ENCODE measurements around the gene STX16.

STX16 gene

DNA sequence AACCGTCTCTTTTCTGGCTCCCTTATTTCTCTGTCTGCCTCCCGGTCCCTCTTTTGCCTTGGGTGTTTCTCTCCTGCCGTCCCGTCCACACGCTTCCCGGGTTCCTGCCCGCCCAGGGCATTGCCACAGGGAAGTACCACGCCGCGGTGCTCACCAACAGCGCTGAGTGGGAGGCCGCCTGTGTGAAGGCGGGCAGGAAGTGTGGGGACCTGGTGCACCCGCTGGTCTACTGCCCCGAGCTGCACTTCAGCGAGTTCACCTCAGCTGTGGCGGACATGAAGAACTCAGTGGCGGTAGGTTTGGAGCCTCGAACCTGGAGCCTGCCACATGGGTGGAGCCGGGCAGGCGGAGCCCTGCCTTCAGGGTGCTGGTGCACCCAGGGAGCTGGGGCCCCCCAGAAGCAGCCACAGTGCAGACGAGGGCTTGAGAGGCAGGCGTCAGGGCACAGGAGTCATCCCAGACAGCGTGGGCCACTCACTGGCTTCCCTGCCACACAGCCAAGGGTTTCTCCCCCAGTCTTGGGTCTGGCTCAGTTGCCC, 62.8 kb downstream of the STX16 start:
- H3K36me3 ChIP-seq: no peaks in the 10 kb centered on the region
- DNase-seq: no peak
- H3K27ac ChIP-seq: no peak overlapping the region
- H3K27me3 ChIP-seq (ENCODE audit: insufficient read depth, low read depth, severe bottlenecking): no peaks in the 10 kb centered on the region
- TF ChIP-seq, protein P1, sequence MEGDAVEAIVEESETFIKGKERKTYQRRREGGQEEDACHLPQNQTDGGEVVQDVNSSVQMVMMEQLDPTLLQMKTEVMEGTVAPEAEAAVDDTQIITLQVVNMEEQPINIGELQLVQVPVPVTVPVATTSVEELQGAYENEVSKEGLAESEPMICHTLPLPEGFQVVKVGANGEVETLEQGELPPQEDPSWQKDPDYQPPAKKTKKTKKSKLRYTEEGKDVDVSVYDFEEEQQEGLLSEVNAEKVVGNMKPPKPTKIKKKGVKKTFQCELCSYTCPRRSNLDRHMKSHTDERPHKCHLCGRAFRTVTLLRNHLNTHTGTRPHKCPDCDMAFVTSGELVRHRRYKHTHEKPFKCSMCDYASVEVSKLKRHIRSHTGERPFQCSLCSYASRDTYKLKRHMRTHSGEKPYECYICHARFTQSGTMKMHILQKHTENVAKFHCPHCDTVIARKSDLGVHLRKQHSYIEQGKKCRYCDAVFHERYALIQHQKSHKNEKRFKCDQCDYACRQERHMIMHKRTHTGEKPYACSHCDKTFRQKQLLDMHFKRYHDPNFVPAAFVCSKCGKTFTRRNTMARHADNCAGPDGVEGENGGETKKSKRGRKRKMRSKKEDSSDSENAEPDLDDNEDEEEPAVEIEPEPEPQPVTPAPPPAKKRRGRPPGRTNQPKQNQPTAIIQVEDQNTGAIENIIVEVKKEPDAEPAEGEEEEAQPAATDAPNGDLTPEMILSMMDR (IDR thresholded peaks at IDR 0.05; ENCODE audit: low read depth, low read length): no peak
- no peak overlapping the region for H3K4me3 ChIP-seq (ENCODE audit: low read depth, low read length)
- no peaks in the 10 kb centered on the region for H3K9me3 ChIP-seq (ENCODE audit: severe bottlenecking)

DNA sequence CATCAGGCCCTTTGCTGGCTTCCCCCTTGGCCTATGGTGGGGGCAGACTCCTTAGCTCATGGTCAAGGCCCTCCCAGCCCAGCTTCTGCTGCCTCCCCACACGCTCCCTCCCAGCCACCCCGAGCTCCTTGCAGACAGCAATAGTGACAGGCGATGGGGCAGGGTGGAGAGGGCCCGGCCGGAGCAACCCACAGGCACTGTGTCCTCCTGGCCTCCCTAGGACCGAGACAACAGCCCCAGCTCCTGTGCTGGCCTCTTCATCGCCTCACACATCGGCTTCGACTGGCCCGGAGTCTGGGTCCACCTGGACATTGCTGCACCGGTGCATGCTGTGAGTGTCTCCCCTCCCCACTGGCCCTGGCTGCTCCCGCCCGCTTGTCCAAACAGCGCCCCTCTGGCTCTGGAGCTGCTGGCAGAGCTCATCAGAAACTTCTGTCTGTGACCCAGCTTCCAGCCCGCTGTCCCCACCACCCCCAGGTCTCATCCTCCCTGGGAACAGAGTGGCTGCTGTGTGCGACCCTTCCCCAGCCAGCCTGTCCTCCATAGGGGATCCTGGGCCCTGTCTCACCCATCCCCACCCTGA, 63.3 kb downstream of the STX16 start:
- TF ChIP-seq, protein P1 (IDR thresholded peaks at IDR 0.05; ENCODE audit: low read depth, low read length): no peak
- Histone ChIP-seq H3K9me3 (ENCODE audit: severe bottlenecking) (no peaks in the 10 kb centered on the region), H3K27ac (no peak overlapping the region), H3K27me3 (ENCODE audit: insufficient read depth, low read depth, severe bottlenecking) (no peaks in the 10 kb centered on the region), H3K4me3 (ENCODE audit: low read depth, low read length) (no peak overlapping the region), H3K36me3 (no peaks in the 10 kb centered on the region)
- DNase-seq: no peak

DNA sequence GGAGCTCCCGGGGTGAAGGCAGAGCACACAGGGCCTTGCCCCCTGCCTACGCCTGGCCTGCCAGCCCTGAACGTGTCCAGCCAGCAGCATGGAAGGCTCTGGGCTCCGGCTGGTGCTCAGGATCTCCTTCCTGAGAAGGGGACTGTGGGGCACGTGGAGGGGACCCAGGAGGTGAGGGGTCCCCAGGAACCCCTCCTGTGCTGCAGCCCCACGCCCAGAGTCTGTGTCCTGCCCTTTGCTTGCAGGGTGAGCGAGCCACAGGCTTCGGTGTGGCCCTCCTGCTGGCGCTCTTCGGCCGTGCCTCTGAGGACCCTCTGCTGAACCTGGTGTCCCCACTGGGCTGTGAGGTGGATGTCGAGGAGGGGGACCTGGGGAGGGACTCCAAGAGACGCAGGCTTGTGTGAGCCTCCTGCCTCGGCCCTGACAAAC, 63.9 kb downstream of the STX16 start:
- TF ChIP-seq, protein P1 (IDR thresholded peaks at IDR 0.05; ENCODE audit: low read depth, low read length): no peak
- no peak overlapping the region for H3K4me3 ChIP-seq (ENCODE audit: low read depth, low read length)
- H3K27ac ChIP-seq: no peak overlapping the region
- H3K36me3 ChIP-seq: no peaks in the 10 kb centered on the region
- H3K9me3 ChIP-seq (ENCODE audit: severe bottlenecking): no peaks in the 10 kb centered on the region
- no peaks in the 10 kb centered on the region for H3K27me3 ChIP-seq (ENCODE audit: insufficient read depth, low read depth, severe bottlenecking)
- no peak for DNase-seq

DNA sequence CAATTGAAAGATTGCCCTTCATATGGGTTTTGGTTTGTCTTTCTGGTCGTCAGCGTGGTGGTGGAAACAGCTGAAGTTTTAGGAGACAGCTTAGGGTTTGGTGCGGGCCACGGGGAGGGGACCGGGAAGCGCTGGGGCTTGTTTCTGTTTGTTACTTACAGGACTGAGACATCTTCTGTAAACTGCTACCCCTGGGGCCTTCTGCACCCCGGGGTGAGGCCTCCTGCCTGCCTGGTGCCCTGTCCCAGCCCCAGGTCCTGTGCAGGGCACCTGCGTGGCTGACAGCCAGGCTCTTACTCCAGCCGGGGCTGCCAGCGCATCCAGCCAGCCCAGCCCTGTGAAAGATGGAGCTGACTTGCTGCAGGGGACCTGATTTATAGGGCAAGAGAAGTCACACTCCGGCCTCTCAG, 64.3 kb downstream of the STX16 start:
- no peaks in the 10 kb centered on the region for H3K9me3 ChIP-seq (ENCODE audit: severe bottlenecking)
- TF ChIP-seq, protein P1 (IDR thresholded peaks at IDR 0.05; ENCODE audit: low read depth, low read length): no peak
- H3K27me3 ChIP-seq (ENCODE audit: insufficient read depth, low read depth, severe bottlenecking): no peaks in the 10 kb centered on the region
- no peaks in the 10 kb centered on the region for H3K36me3 ChIP-seq
- no peak overlapping the region for H3K27ac ChIP-seq
- DNase-seq: no peak
- H3K4me3 ChIP-seq (ENCODE audit: low read depth, low read length): no peak overlapping the region

DNA sequence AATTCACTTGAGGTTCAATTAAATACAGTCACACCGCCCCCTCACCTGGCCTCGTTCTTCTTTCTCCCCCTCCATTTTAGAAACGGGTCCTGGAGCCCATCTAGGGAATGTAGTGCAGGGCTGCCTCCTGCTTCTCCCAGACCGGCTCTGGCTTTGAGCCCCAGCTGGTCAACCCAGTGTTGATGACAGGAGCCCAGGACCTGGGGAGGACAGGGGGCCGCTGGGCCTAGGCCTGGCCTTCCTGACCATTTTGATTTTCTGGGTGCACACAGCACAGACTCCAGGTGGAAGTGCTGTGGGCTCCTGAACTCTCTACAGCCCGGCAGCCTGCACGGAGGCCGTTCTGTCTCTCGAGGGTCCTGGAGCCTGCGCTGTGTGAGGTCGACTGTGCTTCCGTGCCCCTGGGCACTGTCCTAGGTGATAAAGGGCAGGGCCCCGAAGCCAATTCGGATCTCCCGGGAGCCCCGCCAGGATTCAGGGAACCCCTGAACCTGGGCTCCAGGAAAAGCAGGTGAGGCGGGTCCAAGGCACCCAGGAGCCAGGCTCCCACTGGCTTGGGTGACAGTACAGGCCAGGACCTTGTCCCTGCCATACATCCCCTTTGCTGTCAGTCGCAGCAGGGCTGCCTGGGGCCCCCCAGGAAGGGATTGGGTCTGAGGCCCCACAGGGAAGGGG, 64.9 kb downstream of the STX16 start:
- Histone ChIP-seq H3K27ac (no peak overlapping the region), H3K4me3 (ENCODE audit: low read depth, low read length) (no peak overlapping the region), H3K9me3 (ENCODE audit: severe bottlenecking) (no peaks in the 10 kb centered on the region), H3K27me3 (ENCODE audit: insufficient read depth, low read depth, severe bottlenecking) (peaks cover 4% of the 10 kb centered on the region), H3K36me3 (no peaks in the 10 kb centered on the region)
- TF ChIP-seq, protein P1 (IDR thresholded peaks at IDR 0.05; ENCODE audit: low read depth, low read length): no peak
- DNase-seq: no peak

Data from WERI-Rb-1 (cell line).